Measurements from ENCODE around the gene EEF1AKMT3. TPM values are rescaled to one million over a fixed set of nuclear protein-coding genes. Genes with fewer than 3 reads are reported as not detected.

The EEF1AKMT3 gene
- total and polyA plus RNA-seq, 2 experiments from 2014 or later: 1.3 to 5.3 TPM

DNA sequence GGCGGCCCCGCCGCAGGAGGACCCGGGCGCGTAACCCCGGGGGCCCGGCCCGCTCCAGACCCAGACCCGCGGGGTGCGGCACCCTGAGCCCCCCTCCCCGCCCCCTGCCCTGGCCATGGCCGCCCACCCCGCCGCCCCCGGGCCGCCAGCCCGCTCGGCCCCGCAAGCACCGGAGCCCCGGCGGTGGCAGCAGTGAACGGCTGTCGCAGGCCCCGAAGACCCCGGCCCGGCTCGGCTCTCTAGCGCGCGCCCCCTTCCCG is 17.3 kb upstream of the EEF1AKMT3 start:
- TF ChIP-seq STAT1 (IDR thresholded peaks at IDR 0.05; ENCODE audit: unreplicated experiment) (no peak), POLR2AphosphoS5 (IDR thresholded peaks at IDR 0.05; ENCODE audit: low read depth) (no peak)
- TF ChIP-seq, protein P1, sequence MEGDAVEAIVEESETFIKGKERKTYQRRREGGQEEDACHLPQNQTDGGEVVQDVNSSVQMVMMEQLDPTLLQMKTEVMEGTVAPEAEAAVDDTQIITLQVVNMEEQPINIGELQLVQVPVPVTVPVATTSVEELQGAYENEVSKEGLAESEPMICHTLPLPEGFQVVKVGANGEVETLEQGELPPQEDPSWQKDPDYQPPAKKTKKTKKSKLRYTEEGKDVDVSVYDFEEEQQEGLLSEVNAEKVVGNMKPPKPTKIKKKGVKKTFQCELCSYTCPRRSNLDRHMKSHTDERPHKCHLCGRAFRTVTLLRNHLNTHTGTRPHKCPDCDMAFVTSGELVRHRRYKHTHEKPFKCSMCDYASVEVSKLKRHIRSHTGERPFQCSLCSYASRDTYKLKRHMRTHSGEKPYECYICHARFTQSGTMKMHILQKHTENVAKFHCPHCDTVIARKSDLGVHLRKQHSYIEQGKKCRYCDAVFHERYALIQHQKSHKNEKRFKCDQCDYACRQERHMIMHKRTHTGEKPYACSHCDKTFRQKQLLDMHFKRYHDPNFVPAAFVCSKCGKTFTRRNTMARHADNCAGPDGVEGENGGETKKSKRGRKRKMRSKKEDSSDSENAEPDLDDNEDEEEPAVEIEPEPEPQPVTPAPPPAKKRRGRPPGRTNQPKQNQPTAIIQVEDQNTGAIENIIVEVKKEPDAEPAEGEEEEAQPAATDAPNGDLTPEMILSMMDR (conservative IDR thresholded peaks at IDR 0.05; ENCODE audit: low read depth in 2 of 2): no peak
- H3F3A ChIP-seq (replicated peaks; ENCODE audit: low read depth): peaks cover 19% of the 10 kb centered on the region
- H3K4me3 Mint-ChIP-seq: peak overlapping the region; percentile 87; the same call in 1 of the 3 replicates

DNA sequence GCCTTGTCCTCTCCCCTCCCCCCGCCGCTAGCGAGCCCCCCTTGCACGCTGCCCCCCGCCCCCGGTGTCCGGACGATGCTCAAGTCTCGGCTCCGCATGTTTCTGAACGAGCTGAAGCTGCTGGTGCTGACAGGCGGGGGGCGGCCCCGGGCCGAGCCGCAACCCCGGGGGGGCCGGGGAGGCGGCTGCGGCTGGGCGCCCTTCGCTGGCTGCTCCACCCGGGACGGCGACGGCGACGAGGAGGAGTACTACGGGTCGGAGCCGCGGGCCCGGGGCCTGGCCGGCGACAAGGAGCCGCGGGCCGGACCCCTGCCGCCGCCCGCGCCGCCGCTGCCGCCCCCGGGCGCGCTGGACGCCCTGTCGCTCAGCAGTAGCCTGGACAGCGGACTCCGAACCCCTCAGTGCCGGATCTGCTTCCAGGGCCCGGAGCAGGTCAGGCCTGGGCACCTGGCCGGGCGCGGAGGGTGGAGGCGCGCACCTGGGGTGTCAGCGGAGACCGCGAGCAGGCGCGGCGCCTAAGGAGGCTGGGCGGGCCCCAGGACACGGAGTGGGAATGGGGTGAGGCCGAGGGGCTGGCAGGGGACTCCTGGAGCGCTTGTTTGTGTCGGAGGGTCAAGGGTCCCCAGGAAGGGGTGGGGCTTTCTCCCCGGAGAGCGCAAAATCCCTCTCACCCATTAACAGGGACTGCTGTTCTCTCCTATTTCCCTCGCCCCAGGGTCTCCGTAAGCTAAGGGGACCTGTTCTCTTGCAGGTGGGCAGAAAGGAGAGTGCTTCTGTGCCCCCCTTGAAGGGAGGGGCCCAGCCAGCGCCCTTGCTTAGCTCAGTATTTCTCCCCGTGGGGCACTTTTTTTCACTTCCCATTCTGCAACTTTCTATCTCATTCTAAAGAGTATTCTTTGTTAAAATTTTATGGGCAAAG is 16.7 kb upstream of the EEF1AKMT3 start:
- peak; percentile 53 for DNase-seq (ENCODE audit: low spot score)
- no peaks in the 10 kb centered on the region for H3K36me3 ChIP-seq (ENCODE audit: insufficient read depth)
- TF ChIP-seq, protein P2, sequence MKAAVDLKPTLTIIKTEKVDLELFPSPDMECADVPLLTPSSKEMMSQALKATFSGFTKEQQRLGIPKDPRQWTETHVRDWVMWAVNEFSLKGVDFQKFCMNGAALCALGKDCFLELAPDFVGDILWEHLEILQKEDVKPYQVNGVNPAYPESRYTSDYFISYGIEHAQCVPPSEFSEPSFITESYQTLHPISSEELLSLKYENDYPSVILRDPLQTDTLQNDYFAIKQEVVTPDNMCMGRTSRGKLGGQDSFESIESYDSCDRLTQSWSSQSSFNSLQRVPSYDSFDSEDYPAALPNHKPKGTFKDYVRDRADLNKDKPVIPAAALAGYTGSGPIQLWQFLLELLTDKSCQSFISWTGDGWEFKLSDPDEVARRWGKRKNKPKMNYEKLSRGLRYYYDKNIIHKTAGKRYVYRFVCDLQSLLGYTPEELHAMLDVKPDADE (IDR thresholded peaks at IDR 0.05): no peak
- H3K4me2 ChIP-seq: peak overlapping the region; percentile 86
- Mint-ChIP-seq H3K4me1 (peaks cover 36% of the 10 kb centered on the region), H3K4me3 (peak overlapping the region; percentile 71), H3K27me3 (ENCODE audit: insufficient read depth, low read depth, poor library complexity) (peaks cover 69% of the 10 kb centered on the region), H3K27ac (no peak overlapping the region), H3K36me3 (ENCODE audit: low read depth) (peaks cover 13% of the 10 kb centered on the region), H3K9me3 (no peaks in the 10 kb centered on the region; the same call in 2 of the 3 replicates)
- H3F3A ChIP-seq (replicated peaks; ENCODE audit: low read depth): peaks cover 19% of the 10 kb centered on the region
- H3K4me3 ChIP-seq: peak overlapping the region; percentile 83
- peaks cover 13% of the 10 kb centered on the region for H3K79me2 ChIP-seq (replicated peaks; ENCODE audit: insufficient read depth)
- H3K27me3 ChIP-seq (ENCODE audit: insufficient read depth): peaks cover 70% of the 10 kb centered on the region
- H4K20me1 ChIP-seq (replicated peaks; ENCODE audit: insufficient read depth): peaks cover 4% of the 10 kb centered on the region; the same call in 1 of the 2 replicates
- H3K9me2 ChIP-seq (ENCODE audit: insufficient read depth): no peaks in the 10 kb centered on the region
- ATAC-seq: peak; percentile 3; the same call in 2 of the 3 replicates
- H2AFZ ChIP-seq: no peak overlapping the region
- H3K27ac ChIP-seq (ENCODE audit: low read depth): no peak overlapping the region
- peaks cover 36% of the 10 kb centered on the region for H3K4me1 ChIP-seq (ENCODE audit: insufficient read depth)

More for the DNA sequence above, 17.3 kb upstream of the EEF1AKMT3 start:
- H3K36me3 ChIP-seq (ENCODE audit: insufficient read depth): no peaks in the 10 kb centered on the region
- peaks cover 64% of the 10 kb centered on the region for H3K27me3 Mint-ChIP-seq (ENCODE audit: insufficient read depth, low read depth, poor library complexity)
- H3K27ac ChIP-seq (ENCODE audit: low read depth): no peak overlapping the region
- peaks cover 19% of the 10 kb centered on the region for H3K79me2 ChIP-seq (replicated peaks; ENCODE audit: insufficient read depth)
- H3K4me3 ChIP-seq: peak overlapping the region; percentile 83
- DNase-seq (ENCODE audit: low spot score) (no peak), ATAC-seq (no peak)
- H3K27ac Mint-ChIP-seq: no peak overlapping the region
- H2AFZ ChIP-seq: no peak overlapping the region
- H3K27me3 ChIP-seq (ENCODE audit: insufficient read depth): peaks cover 65% of the 10 kb centered on the region
- peaks cover 18% of the 10 kb centered on the region for H3K36me3 Mint-ChIP-seq (ENCODE audit: low read depth)
- peaks cover 36% of the 10 kb centered on the region for H3K4me1 ChIP-seq (ENCODE audit: insufficient read depth)
- no peaks in the 10 kb centered on the region; the same call in 2 of the 3 replicates for H3K9me3 Mint-ChIP-seq
- H3K9me2 ChIP-seq (ENCODE audit: insufficient read depth): no peaks in the 10 kb centered on the region
- H3K4me2 ChIP-seq: peak overlapping the region; percentile 97; the same call in 1 of the 2 replicates
- H4K20me1 ChIP-seq (replicated peaks; ENCODE audit: insufficient read depth): peaks cover 4% of the 10 kb centered on the region; the same call in 1 of the 2 replicates
- peaks cover 39% of the 10 kb centered on the region for H3K4me1 Mint-ChIP-seq
